Upper lobe of left lung (tissue), 6 donors: ENCODE results near the gene PFN4. TPM values are rescaled to one million over a fixed set of nuclear protein-coding genes. Genes with fewer than 3 reads are reported as not detected.
"Not testable (repeated sequence)": the region's sequence is repeated elsewhere in the genome, so short reads cannot be mapped to it uniquely, and the experiment has no call there.

ENCODE experiments used
- ATAC-seq, 2 donors: fragments of 200-7000 bp; cut with Tn5 transposase; one replicate each; pipeline ENCODE4 v1.9.1; 2022; ENCODE audit warnings: mild to moderate bottlenecking in 2 of 2, moderate library complexity in 2 of 2; ENCODE audit not compliant: low FRiP score in 2 of 2
- DNase-seq, 2 donors: peaks; one replicate each; pipeline ENCODE4 v3.0.0-alpha.2; 2019 to 2020
- H3K27ac ChIP-seq, 4 donors: fragments of 200-600 bp; sonication (generic); one replicate each; pipeline ENCODE4 v1.5.1; 2016 to 2019
- H3K27me3 ChIP-seq, 4 donors: fragments of 200-600 bp; sonication (generic); one replicate each; pipeline ENCODE4 v1.5.1; 2017 to 2019
- H3K36me3 ChIP-seq, 4 donors: fragments of 200-600 bp; sonication (generic); one replicate each; pipeline ENCODE4 v1.5.1; 2016 to 2019
- H3K4me1 ChIP-seq, 4 donors: fragments of 200-600 bp; sonication (generic); one replicate each; pipeline ENCODE4 v1.5.1; 2018 to 2019
- H3K4me3 ChIP-seq, 4 donors: fragments of 200-600 bp; sonication (generic); one replicate each; pipeline ENCODE4 v1.5.1; 2017 to 2019; ENCODE audit warnings: mild to moderate bottlenecking in 2 of 4, moderate library complexity in 1 of 4
- H3K9me3 ChIP-seq, 4 donors: fragments of 200-600 bp; sonication (generic); one replicate each; pipeline ENCODE4 v1.5.1; 2018 to 2019
- CTCF ChIP-seq, 6 experiments: fragments of 450-650 bp in 4 of 6; fragments of 200-600 bp in 2 of 6; sonication (generic) in 2 of 6; IDR thresholded peaks; one replicate each; pipeline ENCODE4 v1.5.1; 2016 to 2019; ENCODE audit warnings: antibody characterized with exemption in 6 of 6
- EP300 ChIP-seq, 4 donors: sonication (generic); formaldehyde crosslinking; IDR thresholded peaks; one replicate each; pipeline ENCODE4 v1.5.1; 2017; ENCODE audit warnings: antibody characterized with exemption in 4 of 4, control low read depth in 2 of 4
- POLR2A ChIP-seq, 4 donors: fragments of 450-650 bp; IDR thresholded peaks; one replicate each; pipeline ENCODE4 v1.5.1; 2016 to 2017; ENCODE audit warnings: antibody characterized with exemption in 4 of 4, mild to moderate bottlenecking in 2 of 4
- POLR2AphosphoS5 ChIP-seq, 2 donors: sonication (generic); formaldehyde crosslinking; IDR thresholded peaks; one replicate each; pipeline ENCODE4 v1.5.1; 2017; ENCODE audit warnings: antibody characterized with exemption in 2 of 2
- WGBS, 2 donors: methylation state at CpG; one replicate each; pipeline ENCODE4 v1.1.5; 2017 to 2018; 5-methylcytosine and 5-hydroxymethylcytosine counted together
- total RNA-seq, 6 donors: library from RNA; depleted of rRNA in 4 of 6; stranded (reverse); fragments of >200 nt in 4 of 6; gene quantifications; one replicate each; pipeline versions ENCODE4 v1.1.0 to v1.2.1, GENCODE V29; 2016 to 2021
- donor health status: DM: no; HTN: no; CAD: no; lungs with moderate emphysema.
- donor health status: DM: no; HTN: yes; CAD: no; lungs with severe emphysema.

Gene PFN4
- total RNA-seq, 6 donors from 2014 or later = 0.54 TPM; not detected in 4

DNA sequence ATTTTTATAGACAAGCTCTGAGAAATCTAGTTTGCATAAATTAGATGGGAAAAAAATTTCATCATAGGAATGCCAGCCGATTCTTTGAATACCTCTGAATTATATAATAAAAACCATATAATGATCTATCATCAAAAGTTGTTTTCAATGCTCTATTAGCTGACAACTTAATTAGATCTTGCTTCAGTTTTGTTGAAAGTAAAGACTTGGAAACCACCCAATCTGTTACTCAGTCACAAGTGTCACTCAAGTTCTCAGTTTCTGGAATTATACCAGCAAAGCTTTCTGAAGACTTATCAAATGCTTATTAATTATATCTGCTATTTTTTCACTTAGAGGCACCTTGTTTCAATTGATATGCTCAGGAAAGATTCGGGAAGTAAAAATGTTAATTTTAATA lies 21.1 kb downstream of the PFN4 start:
- ATAC-seq (no peak), DNase-seq (no peak)
- TF ChIP-seq POLR2AphosphoS5 (IDR thresholded peaks at IDR 0.05) = no peak
- TF ChIP-seq EP300 (IDR thresholded peaks at IDR 0.05) = no peak
- Histone ChIP-seq H3K27me3 (no peaks in the 10 kb centered on the region), H3K27ac (no peak overlapping the region), H3K4me3 (no peak overlapping the region), H3K36me3 (peaks cover 0 to 10% (median 3%) of the 10 kb centered on the region in 4 donors), H3K9me3 (no peaks in the 10 kb centered on the region), H3K4me1 (no peaks in the 10 kb centered on the region)
- WGBS, 2 donors = 68 to 82% methylated on average over 2 of the region's 2 CpGs

DNA sequence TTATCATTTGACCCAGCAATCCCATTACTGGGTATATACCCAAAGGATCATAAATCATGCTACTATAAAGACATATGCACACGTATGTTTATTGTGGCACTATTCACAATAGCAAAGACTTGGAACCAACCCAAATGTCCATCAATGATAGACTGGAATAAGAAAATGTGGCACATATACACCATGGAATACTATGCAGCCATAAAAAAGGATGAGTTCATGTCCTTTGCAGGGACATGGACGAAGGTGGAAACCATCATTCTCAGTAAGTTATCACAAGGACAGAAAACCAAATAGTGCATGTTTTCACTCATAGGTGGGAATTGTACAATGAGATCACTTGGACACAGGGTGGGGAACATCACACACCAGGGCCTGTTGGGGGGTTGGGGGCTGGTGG lies 22.4 kb downstream of the PFN4 start:
- ATAC-seq, H3K4me3 ChIP-seq, H3K27me3 ChIP-seq, H3K4me1 ChIP-seq, H3K27ac ChIP-seq, H3K9me3 ChIP-seq, DNase-seq: not testable (repeated sequence)
- peaks cover 0 to 15% (median 6%) of the 10 kb centered on the region in 4 donors for H3K36me3 ChIP-seq
- WGBS, 2 donors = 89 to 94% methylated on average over 2 of the region's 2 CpGs

DNA sequence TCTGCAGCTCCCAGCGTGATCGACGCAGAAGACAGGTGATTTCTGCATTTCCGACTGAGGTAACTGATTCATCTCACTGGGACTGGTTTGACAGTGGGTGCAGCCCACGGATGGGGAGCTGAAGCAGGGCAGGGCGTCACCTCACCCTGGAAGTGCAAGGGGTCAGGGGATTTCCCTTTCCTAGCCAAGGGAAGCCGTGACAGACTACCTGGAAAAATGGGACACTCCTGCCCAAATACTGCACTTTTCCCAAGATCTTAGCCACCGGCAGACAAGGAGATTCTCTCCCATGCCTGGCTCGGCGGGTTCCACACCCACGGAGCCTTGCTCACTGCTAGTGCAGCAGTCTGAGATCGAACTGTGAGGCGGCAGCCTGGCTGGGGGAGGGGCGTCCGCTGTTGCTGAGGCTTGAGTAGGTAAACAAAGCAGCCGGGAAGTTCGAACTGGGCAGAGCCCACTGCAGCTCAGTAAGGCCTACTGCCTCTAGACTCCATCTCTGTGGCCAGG lies 27.9 kb downstream of the PFN4 start:
- WGBS, 2 donors = 75 to 82% methylated on average over 6 to 17 of the region's 17 CpGs
- not testable (repeated sequence) for ATAC-seq, H3K9me3 ChIP-seq, H3K4me1 ChIP-seq, H3K27me3 ChIP-seq, H3K4me3 ChIP-seq, H3K27ac ChIP-seq
- DNase-seq = peak in 1 of 2 donors; percentile 54
- H3K36me3 ChIP-seq = peaks cover 0 to 18% (median 6%) of the 10 kb centered on the region in 4 donors

GRCh38 chr2:24093270-24093669 lies 29.9 kb downstream of the PFN4 start:
- H3K27ac ChIP-seq, H3K9me3 ChIP-seq, DNase-seq, ATAC-seq, H3K4me1 ChIP-seq, H3K4me3 ChIP-seq, H3K27me3 ChIP-seq: not testable (repeated sequence)
- 96 to 100% methylated on average over 5 of the region's 5 CpGs for WGBS, 2 donors
- H3K36me3 ChIP-seq = peaks cover 0 to 28% (median 6%) of the 10 kb centered on the region in 4 donors

GRCh38 chr2:24088821-24089359 lies 34.2 kb downstream of the PFN4 start:
- TF ChIP-seq CTCF (IDR thresholded peaks at IDR 0.05) = no peak
- TF ChIP-seq POLR2A (IDR thresholded peaks at IDR 0.05) = no peak
- TF ChIP-seq EP300 (IDR thresholded peaks at IDR 0.05) = no peak
- no peak for TF ChIP-seq POLR2AphosphoS5 (IDR thresholded peaks at IDR 0.05)
- no peaks in the 10 kb centered on the region for H3K9me3 ChIP-seq
- ATAC-seq = no peak
- no peak overlapping the region for H3K27ac ChIP-seq
- DNase-seq = no peak
- H3K36me3 ChIP-seq = peaks cover 0 to 23% (median 2%) of the 10 kb centered on the region in 4 donors
- WGBS, 2 donors = 45 to 83% methylated on average over 2 of the region's 2 CpGs
- H3K27me3 ChIP-seq = no peaks in the 10 kb centered on the region
- H3K4me1 ChIP-seq = peaks cover 6 to 8% (median 7%) of the 10 kb centered on the region in 4 donors
- H3K4me3 ChIP-seq = no peak overlapping the region

- Histone ChIP-seq H3K27ac (no peak overlapping the region), H3K36me3 (peaks cover 0 to 30% (median 8%) of the 10 kb centered on the region in 4 donors), H3K27me3 (no peaks in the 10 kb centered on the region), H3K4me1 (peaks cover 19 to 24% (median 22%) of the 10 kb centered on the region in 4 donors), H3K9me3 (no peaks in the 10 kb centered on the region), H3K4me3 (no peak overlapping the region)
- TF ChIP-seq POLR2AphosphoS5 (IDR thresholded peaks at IDR 0.05) (no peak), POLR2A (IDR thresholded peaks at IDR 0.05) (no peak)
- WGBS, 2 donors = 89 to 92% methylated on average over 3 of the region's 3 CpGs
- no peak for ATAC-seq
- DNase-seq = no peak
Measured at GRCh38 chr2:24087032-24087431, 36.1 kb downstream of the PFN4 start.

DNA sequence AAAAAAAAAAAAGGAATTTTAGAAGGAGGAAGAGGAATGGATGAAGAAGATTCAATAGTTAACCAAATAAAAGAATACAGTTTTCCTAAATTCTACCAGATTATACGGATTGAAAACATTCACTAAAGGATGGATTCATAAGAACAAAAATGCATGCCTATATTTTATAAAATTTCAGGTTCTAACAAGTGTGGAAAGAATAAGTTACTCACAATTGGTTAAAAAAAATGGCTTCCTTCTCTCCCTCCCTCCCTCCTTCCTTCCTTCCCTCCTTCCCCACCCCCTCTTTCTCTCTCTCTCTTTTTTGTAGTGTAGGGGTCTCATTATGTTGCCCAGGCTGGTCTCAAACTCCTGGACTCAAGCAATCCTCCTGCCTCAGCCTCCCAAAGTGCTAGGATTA lies 36.9 kb downstream of the PFN4 start:
- Histone ChIP-seq H3K27ac (no peak overlapping the region), H3K9me3 (no peaks in the 10 kb centered on the region), H3K27me3 (no peaks in the 10 kb centered on the region), H3K4me3 (no peak overlapping the region), H3K4me1 (peaks cover 21 to 31% (median 25%) of the 10 kb centered on the region in 4 donors), H3K36me3 (peaks cover 0 to 36% (median 10%) of the 10 kb centered on the region in 4 donors)
- 91 to 93% methylated on average over 1 of the region's 1 CpG for WGBS, 2 donors
- ATAC-seq = no peak
- TF ChIP-seq POLR2A (IDR thresholded peaks at IDR 0.05) = no peak
- TF ChIP-seq POLR2AphosphoS5 (IDR thresholded peaks at IDR 0.05) = no peak
- TF ChIP-seq CTCF (IDR thresholded peaks at IDR 0.05) = no peak
- TF ChIP-seq EP300 (IDR thresholded peaks at IDR 0.05) = no peak
- DNase-seq = no peak
